ENCODE measurements around the gene FOXC1.

DNA sequence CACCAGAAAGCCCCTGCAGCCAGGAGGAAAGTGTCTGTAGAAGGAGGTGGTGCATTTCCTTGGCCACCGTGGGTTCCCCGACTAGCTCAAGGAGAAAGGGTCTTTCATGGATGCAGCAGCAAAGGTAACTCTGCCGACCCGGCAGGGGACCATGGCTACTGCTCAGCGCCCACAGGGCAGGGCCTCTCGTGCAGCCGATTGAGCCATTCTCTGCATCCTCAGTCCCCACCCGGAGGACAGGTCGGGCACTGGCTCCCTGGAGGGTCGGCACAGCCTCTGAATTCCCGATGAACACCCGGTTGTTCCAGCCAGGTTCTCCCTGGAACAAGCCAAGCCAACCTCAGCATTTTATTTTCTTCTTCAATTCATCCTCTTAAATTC is 24.1 kb upstream of the FOXC1 start:
- TF ChIP-seq, protein P1, sequence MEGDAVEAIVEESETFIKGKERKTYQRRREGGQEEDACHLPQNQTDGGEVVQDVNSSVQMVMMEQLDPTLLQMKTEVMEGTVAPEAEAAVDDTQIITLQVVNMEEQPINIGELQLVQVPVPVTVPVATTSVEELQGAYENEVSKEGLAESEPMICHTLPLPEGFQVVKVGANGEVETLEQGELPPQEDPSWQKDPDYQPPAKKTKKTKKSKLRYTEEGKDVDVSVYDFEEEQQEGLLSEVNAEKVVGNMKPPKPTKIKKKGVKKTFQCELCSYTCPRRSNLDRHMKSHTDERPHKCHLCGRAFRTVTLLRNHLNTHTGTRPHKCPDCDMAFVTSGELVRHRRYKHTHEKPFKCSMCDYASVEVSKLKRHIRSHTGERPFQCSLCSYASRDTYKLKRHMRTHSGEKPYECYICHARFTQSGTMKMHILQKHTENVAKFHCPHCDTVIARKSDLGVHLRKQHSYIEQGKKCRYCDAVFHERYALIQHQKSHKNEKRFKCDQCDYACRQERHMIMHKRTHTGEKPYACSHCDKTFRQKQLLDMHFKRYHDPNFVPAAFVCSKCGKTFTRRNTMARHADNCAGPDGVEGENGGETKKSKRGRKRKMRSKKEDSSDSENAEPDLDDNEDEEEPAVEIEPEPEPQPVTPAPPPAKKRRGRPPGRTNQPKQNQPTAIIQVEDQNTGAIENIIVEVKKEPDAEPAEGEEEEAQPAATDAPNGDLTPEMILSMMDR (IDR thresholded peaks at IDR 0.05), result no peak
- no peak for TF ChIP-seq POLR2A (IDR thresholded peaks at IDR 0.05)
- no peak for TF ChIP-seq POLR2AphosphoS5 (IDR thresholded peaks at IDR 0.05)

Measured in transverse colon (tissue), 4 donors.